GM12872 (cell line): ENCODE data around the gene IL1A.

ENCODE experiments used
- CTCF ChIP-seq: IDR thresholded peaks from 3 replicates; pipeline ENCODE4 v1.5.1; 2011; ENCODE audit warnings: low read depth, mild to moderate bottlenecking, low read length, moderate library complexity; ENCODE audit not compliant: insufficient read depth

Gene IL1A

GRCh38 chr2:112803691-112804521 lies 19.6 kb upstream of the IL1A start:
- TF ChIP-seq CTCF = no peak

- TF ChIP-seq CTCF = no peak
Observed at GRCh38 chr2:112800881-112801583, 16.7 kb upstream of the IL1A start.

GRCh38 chr2:112798979-112799975 lies 15.0 kb upstream of the IL1A start:
- no peak for TF ChIP-seq CTCF

- no peak for TF ChIP-seq CTCF
Observed at GRCh38 chr2:112796486-112796885, 12.2 kb upstream of the IL1A start.

- TF ChIP-seq CTCF = no peak
Observed at GRCh38 chr2:112795774-112796173, 11.5 kb upstream of the IL1A start.

GRCh38 chr2:112794841-112795240 lies 10.5 kb upstream of the IL1A start:
- TF ChIP-seq CTCF = no peak

GRCh38 chr2:112794131-112794733 lies 9.9 kb upstream of the IL1A start:
- no peak for TF ChIP-seq CTCF
